ENCODE data around the gene HOXC4.

- no peak for TF ChIP-seq CTCF (IDR thresholded peaks at IDR 0.05)
- no peak for TF ChIP-seq POLR2A (IDR thresholded peaks at IDR 0.05)
Observed at GRCh38 chr12:54009171-54010052, 44.2 kb upstream of the HOXC4 start.
